NCI-H1436 (cell line): Measurements from ENCODE around the gene ACKR4.

Experiments
- DNase-seq: peaks from one replicate; lab custom pipeline; 2025; lab: John Stamatoyannopoulos, UW

Gene ACKR4

DNA sequence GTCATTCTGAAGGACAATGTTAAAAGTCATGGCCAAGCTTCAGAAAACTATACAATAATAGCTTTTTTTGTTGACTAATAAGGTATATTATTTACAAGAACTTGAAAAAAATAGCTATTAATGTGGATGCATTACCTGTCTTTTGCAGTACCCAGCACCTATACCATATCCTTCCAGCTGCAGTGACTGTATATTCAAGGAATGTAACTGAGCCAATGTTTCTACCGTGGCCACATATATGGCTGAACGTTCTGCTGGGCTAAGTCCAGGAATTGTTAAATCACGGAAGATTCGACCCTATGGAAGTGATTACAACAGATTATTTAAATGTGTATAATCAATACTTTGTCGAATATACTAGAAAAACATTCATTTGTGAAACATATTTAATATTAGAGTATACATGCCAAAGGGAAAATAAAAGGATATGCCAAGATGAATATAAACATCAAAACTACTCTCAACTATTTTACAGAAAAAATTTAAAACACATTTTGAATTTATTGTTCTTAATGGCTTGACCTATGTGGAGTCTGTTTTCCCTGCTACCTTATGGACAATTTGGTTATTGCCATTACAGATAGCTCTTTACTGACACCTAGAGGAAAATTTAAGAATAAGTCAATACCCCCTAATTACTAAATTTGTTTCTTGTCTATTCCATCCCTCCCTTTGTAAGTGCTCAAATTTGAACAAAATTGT is 44.9 kb downstream of the ACKR4 start:
- peak; percentile 70 for DNase-seq

GRCh38 chr3:132642539-132642847 is 45.4 kb downstream of the ACKR4 start:
- no peak for DNase-seq

- DNase-seq, result no peak
Measured at GRCh38 chr3:132643366-132643765, 46.3 kb downstream of the ACKR4 start.

DNA sequence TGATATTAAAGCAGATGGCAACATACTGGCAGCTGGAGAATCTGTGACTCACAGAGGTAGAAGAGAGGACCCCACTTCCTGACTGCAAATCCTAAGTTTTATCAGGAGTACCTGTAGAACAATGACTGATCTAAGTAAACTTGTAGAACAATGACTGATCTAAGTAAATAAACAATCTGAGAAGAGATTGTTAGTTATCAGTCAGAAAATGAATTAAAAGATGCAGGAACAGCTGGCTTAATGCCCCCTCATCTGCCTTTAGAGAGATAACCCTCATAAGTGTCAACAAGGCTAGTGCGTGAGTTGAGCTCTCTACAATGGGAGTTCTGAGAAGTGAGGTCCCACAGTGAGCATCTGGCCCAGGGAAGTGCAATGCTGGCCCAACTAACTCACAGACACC is 48.0 kb downstream of the ACKR4 start:
- DNase-seq, result no peak

- no peak for DNase-seq
Measured at GRCh38 chr3:132650153-132650552, 53.1 kb downstream of the ACKR4 start.
